ENCODE data around the gene GGT7. TPM values are rescaled to one million over a fixed set of nuclear protein-coding genes. Genes with fewer than 3 reads are reported as not detected.

Gene GGT7
- total RNA-seq, 1 experiment from 2014 or later, result 1.5 TPM

GRCh38 chr20:34863421-34863965 lies 9.2 kb downstream of the GGT7 start:
- no TSS peak for BruUV-seq (replicated peaks)
- Histone ChIP-seq H3K36me3 (ENCODE audit: low read depth, low read length) (no peaks in the 10 kb centered on the region), H2AFZ (ENCODE audit: low read length) (no peak overlapping the region), H4K20me1 (ENCODE audit: low read length) (no peaks in the 10 kb centered on the region), H3K9me2 (replicated peaks; ENCODE audit: low read length) (no peaks in the 10 kb centered on the region), H3K27me3 (ENCODE audit: low read length) (no peaks in the 10 kb centered on the region), H3K4me3 (ENCODE audit: low read length) (no peak overlapping the region), H3K4me2 (ENCODE audit: low read length) (no peak overlapping the region), H3F3A (ENCODE audit: low read length, unreplicated experiment) (no peaks in the 10 kb centered on the region), H3K27ac (ENCODE audit: low read length) (no peak overlapping the region), H3K4me1 (ENCODE audit: insufficient read depth, low read length) (no peaks in the 10 kb centered on the region), H3K79me2 (ENCODE audit: low read length) (no peaks in the 10 kb centered on the region), H3K9me3 (ENCODE audit: low read length) (no peaks in the 10 kb centered on the region), H3K9ac (ENCODE audit: low read length) (no peak overlapping the region)
- intact Hi-C loops (cut with micrococcal nuclease), result no loop called here
- ChIA-PET CTCF (interaction anchor here (1.3 kb wide), 1 partner anchor 9 kb away, joined by 4 read pairs; the partner anchor contains the start of gene GGT7), POLR2A (ENCODE audit: unreplicated experiment) (no interaction called here)
- ATAC-seq (no peak), DNase-seq (no peak)
- no peak for TF ChIP-seq EZH2 (IDR thresholded peaks at IDR 0.05; ENCODE audit: low read length, unreplicated experiment)
- TF ChIP-seq EZH2phosphoT487 (IDR thresholded peaks at IDR 0.05; ENCODE audit: borderline replicate concordance, low read length), result no peak
- no peak for TF ChIP-seq CTCF (conservative IDR thresholded peaks at IDR 0.05; ENCODE audit: low read depth, low read length)

GRCh38 chr20:34862724-34863123 lies 9.9 kb downstream of the GGT7 start:
- ChIA-PET CTCF (no interaction called here), POLR2A (ENCODE audit: unreplicated experiment) (no interaction called here)
- Histone ChIP-seq H3K36me3 (ENCODE audit: low read depth, low read length) (no peaks in the 10 kb centered on the region), H2AFZ (ENCODE audit: low read length) (no peak overlapping the region), H3K9me2 (replicated peaks; ENCODE audit: low read length) (no peaks in the 10 kb centered on the region), H3K9ac (ENCODE audit: low read length) (no peak overlapping the region), H3K27me3 (ENCODE audit: low read length) (no peaks in the 10 kb centered on the region), H3K79me2 (ENCODE audit: low read length) (no peaks in the 10 kb centered on the region), H3K4me1 (ENCODE audit: insufficient read depth, low read length) (no peaks in the 10 kb centered on the region), H3K4me2 (ENCODE audit: low read length) (no peak overlapping the region), H3F3A (ENCODE audit: low read length, unreplicated experiment) (no peaks in the 10 kb centered on the region), H3K4me3 (ENCODE audit: low read length) (no peak overlapping the region), H3K27ac (ENCODE audit: low read length) (no peak overlapping the region), H4K20me1 (ENCODE audit: low read length) (no peaks in the 10 kb centered on the region), H3K9me3 (ENCODE audit: low read length) (no peaks in the 10 kb centered on the region)
- no TSS peak for BruUV-seq (replicated peaks)
- intact Hi-C loops (cut with micrococcal nuclease), result no loop called here
- DNase-seq, result no peak
- ATAC-seq, result no peak
- TF ChIP-seq EZH2 (IDR thresholded peaks at IDR 0.05; ENCODE audit: low read length, unreplicated experiment), result no peak
- TF ChIP-seq EZH2phosphoT487 (IDR thresholded peaks at IDR 0.05; ENCODE audit: borderline replicate concordance, low read length), result no peak
- TF ChIP-seq CTCF (conservative IDR thresholded peaks at IDR 0.05; ENCODE audit: low read depth, low read length), result no peak

- no peaks in the 10 kb centered on the region for H3K4me1 ChIP-seq (ENCODE audit: insufficient read depth, low read length)
- TF ChIP-seq CTCF (conservative IDR thresholded peaks at IDR 0.05; ENCODE audit: low read depth, low read length) (no peak), EZH2phosphoT487 (IDR thresholded peaks at IDR 0.05; ENCODE audit: borderline replicate concordance, low read length) (no peak), EZH2 (IDR thresholded peaks at IDR 0.05; ENCODE audit: low read length, unreplicated experiment) (no peak)
- H3K4me2 ChIP-seq (ENCODE audit: low read length), result no peak overlapping the region
- no peak overlapping the region for H3K27ac ChIP-seq (ENCODE audit: low read length)
- CTCF ChIA-PET, result no interaction called here
- no peaks in the 10 kb centered on the region for H4K20me1 ChIP-seq (ENCODE audit: low read length)
- H3K9me2 ChIP-seq (replicated peaks; ENCODE audit: low read length), result no peaks in the 10 kb centered on the region
- POLR2A ChIA-PET (ENCODE audit: unreplicated experiment), result no interaction called here
- H3K9ac ChIP-seq (ENCODE audit: low read length), result no peak overlapping the region
- ATAC-seq, result no peak
- no peak overlapping the region for H2AFZ ChIP-seq (ENCODE audit: low read length)
- BruUV-seq (replicated peaks), result no TSS peak
- H3K4me3 ChIP-seq (ENCODE audit: low read length), result no peak overlapping the region
- peak; percentile 57 for DNase-seq
- no peaks in the 10 kb centered on the region for H3F3A ChIP-seq (ENCODE audit: low read length, unreplicated experiment)
- no peaks in the 10 kb centered on the region for H3K36me3 ChIP-seq (ENCODE audit: low read depth, low read length)
- H3K79me2 ChIP-seq (ENCODE audit: low read length), result no peaks in the 10 kb centered on the region
- H3K9me3 ChIP-seq (ENCODE audit: low read length), result no peaks in the 10 kb centered on the region
- intact Hi-C loops (cut with micrococcal nuclease), result no loop called here
- no peaks in the 10 kb centered on the region for H3K27me3 ChIP-seq (ENCODE audit: low read length)
Measured at GRCh38 chr20:34861386-34862084, 11.1 kb downstream of the GGT7 start.

Measured in PC-3 (cell line).